ENCODE data around the gene PLEKHG7.

PLEKHG7 gene

DNA sequence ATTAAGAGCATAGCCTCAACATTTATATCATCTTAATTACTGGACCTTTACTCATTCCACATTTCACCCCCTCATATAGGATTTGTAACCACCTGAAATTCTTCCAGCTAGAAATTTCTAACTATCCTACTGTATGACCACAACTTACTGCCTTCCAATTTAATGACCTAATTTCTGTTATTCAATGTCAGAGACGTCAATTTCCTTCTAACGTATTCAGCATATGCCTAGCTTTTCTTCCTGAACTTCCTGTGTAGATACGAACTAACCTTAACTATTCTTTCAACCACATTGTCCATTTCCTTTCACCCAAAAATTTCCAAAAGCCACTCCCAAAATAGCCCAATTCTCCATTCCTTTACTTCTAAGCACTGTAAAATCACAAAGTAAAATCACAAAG, 118.4 kb downstream of the PLEKHG7 start:
- DNase-seq (ENCODE audit: low read depth) = no peak
- TF ChIP-seq CTCF (conservative IDR thresholded peaks at IDR 0.05; ENCODE audit: low read depth, low read length) = no peak
- H3K4me3 ChIP-seq (ENCODE audit: low read length) = no peak overlapping the region

Measured in retinal pigment epithelial cell (primary cell).